A549 (cell line): ENCODE measurements around the gene CLDN4. TPM values are rescaled to one million over a fixed set of nuclear protein-coding genes. Genes with fewer than 3 reads are reported as not detected.

Experiments used
- ATAC-seq, 2 experiments: fragments of 200-7000 bp in 1 of 2; fragments of >200 bp in 1 of 2; cut with Nextera tagmentation in 1 of 2; cut with Tn5 transposase in 1 of 2; 3 replicates each; pipeline versions ENCODE4 v1.8.0 to v1.9.1; 2018 to 2020; ENCODE audit warnings: mild to moderate bottlenecking in 1 of 2, moderate library complexity in 1 of 2
- CTCF ChIA-PET: fragments of 300-600 bp; sonication (Branson Sonifier 250); formaldehyde crosslinking; extraction: SDS; loops from one replicate; lab custom pipeline; 2021; ENCODE audit warnings: antibody characterized with exemption, inconsistent platforms; lab: Yijun Ruan, JAX
- POLR2A ChIA-PET: fragments of 350-600 bp; formaldehyde crosslinking; extraction: SDS; loops from one replicate; lab custom pipeline; 2021; ENCODE audit warnings: antibody characterized with exemption, inconsistent platforms; lab: Yijun Ruan, JAX
- DNase-seq, 2 experiments: peaks; one replicate each; pipeline versions ENCODE4 v3.0.0 to v3.0.0-alpha.2; 2011 to 2016; ENCODE audit warnings: low read depth in 1 of 2, low spot score in 1 of 2
- FAIRE-seq: peaks from 2 replicates; lab custom pipeline; 2011; peaks lifted over from hg19 to GRCh38; lab: Jason Lieb, UNC
- H3K27ac ChIP-seq, 2 experiments: fragments of >200 bp; sonication (Bioruptor Twin); formaldehyde crosslinking; 3 replicates each; pipeline ENCODE4 v1.5.1; 2016 to 2017
- H3K4me1 ChIP-seq: fragments of >200 bp; sonication (Bioruptor Twin); formaldehyde crosslinking; 3 replicates; pipeline ENCODE4 v1.6.1; 2016
- H3K4me2 ChIP-seq: fragments of >200 bp; sonication (Bioruptor Twin); formaldehyde crosslinking; 3 replicates; pipeline ENCODE4 v1.6.1; 2016
- H3K4me3 ChIP-seq: fragments of >200 bp; sonication (Bioruptor Twin); formaldehyde crosslinking; 3 replicates; pipeline ENCODE4 v1.5.1; 2016
- H3K9me3 ChIP-seq: fragments of >200 bp; sonication (Bioruptor Twin); formaldehyde crosslinking; 3 replicates; pipeline ENCODE4 v1.6.1; 2016
- CEBPB ChIP-seq, 2 experiments: fragments of >200 bp in 1 of 2; sonication (Bioruptor Twin) in 1 of 2; formaldehyde crosslinking in 1 of 2; IDR thresholded peaks; 2 replicates each; pipeline ENCODE4 v1.6.1; 2012 to 2016
- CHD2 ChIP-seq: fragments of 150-350 bp; IDR thresholded peaks from 2 replicates; pipeline ENCODE4 v1.6.1; 2014; ENCODE audit warnings: low read length; ENCODE audit not compliant: partially characterized antibody
- CHD4 ChIP-seq: fragments of 200-600 bp; sonication (generic); IDR thresholded peaks from 2 replicates; pipeline ENCODE4 v1.6.1; 2016; ENCODE audit warnings: antibody characterized with exemption, mild to moderate bottlenecking, borderline replicate concordance
- E2F6 ChIP-seq: IDR thresholded peaks from 2 replicates; pipeline ENCODE4 v1.6.1; 2012; ENCODE audit warnings: low read depth, borderline replicate concordance
- EHMT2 ChIP-seq: fragments of 200-600 bp; sonication (generic); IDR thresholded peaks from 2 replicates; pipeline ENCODE4 v1.6.1; 2016; ENCODE audit warnings: antibody characterized with exemption, low read depth, mild to moderate bottlenecking, moderate library complexity
- HDAC2 ChIP-seq: fragments of 200-600 bp; sonication (generic); IDR thresholded peaks from 2 replicates; pipeline ENCODE4 v1.6.1; 2016
- HES2 ChIP-seq: fragments of >200 bp; sonication (Bioruptor Twin); formaldehyde crosslinking; IDR thresholded peaks from 2 replicates; pipeline ENCODE4 v1.6.1; 2016
- HEYL ChIP-seq: fragments of 250-450 bp; sonication (Bioruptor Pico); IDR thresholded peaks from 2 replicates; pipeline ENCODE4 v1.8.0; 2021; ENCODE audit warnings: mild to moderate bottlenecking, moderate library complexity
- HOXA7 ChIP-seq: fragments of 250-450 bp; sonication (Bioruptor Pico); IDR thresholded peaks from 2 replicates; pipeline ENCODE4 v1.5.0; 2020; ENCODE audit warnings: mild to moderate bottlenecking, moderate library complexity
- MAZ ChIP-seq: fragments of 150-350 bp; IDR thresholded peaks from 2 replicates; pipeline ENCODE4 v1.6.1; 2014; ENCODE audit warnings: antibody characterized with exemption, low read depth, low read length, borderline replicate concordance
- MYC ChIP-seq: IDR thresholded peaks from 2 replicates; pipeline ENCODE4 v1.6.1; 2012; ENCODE audit warnings: mild to moderate bottlenecking, inconsistent platforms, low read length, improper control_type of control experiment, borderline replicate concordance
- NFE2L2 ChIP-seq: fragments of 150-350 bp; conservative IDR thresholded peaks from 2 replicates; pipeline ENCODE4 v1.6.1; 2014; ENCODE audit warnings: low read length
- POLR2A ChIP-seq: IDR thresholded peaks from 2 replicates; pipeline ENCODE4 v1.6.1; 2012; ENCODE audit warnings: mild to moderate bottlenecking, low read length
- RAD21 ChIP-seq, 2 experiments: fragments of >200 bp in 1 of 2; sonication (Bioruptor Twin) in 1 of 2; formaldehyde crosslinking in 1 of 2; IDR thresholded peaks in 1 of 2; conservative IDR thresholded peaks in 1 of 2; 2 replicates in 1 of 2; 3 replicates in 1 of 2; pipeline ENCODE4 v1.6.1; 2012 to 2018; ENCODE audit warnings: inconsistent platforms in 1 of 2
- REST ChIP-seq: fragments of 200-600 bp; sonication (generic); IDR thresholded peaks from 2 replicates; pipeline ENCODE4 v1.6.1; 2016; ENCODE audit warnings: antibody characterized with exemption, mild to moderate bottlenecking, moderate library complexity
- RFX5 ChIP-seq: fragments of 450-650 bp; IDR thresholded peaks from 2 replicates; pipeline ENCODE4 v1.7.1; 2014; ENCODE audit warnings: antibody characterized with exemption, mild to moderate bottlenecking, moderate library complexity
- SREBF2 ChIP-seq: fragments of 450-650 bp; IDR thresholded peaks from 2 replicates; pipeline ENCODE4 v1.6.1; 2014; ENCODE audit warnings: mild to moderate bottlenecking, moderate library complexity
- TP53 ChIP-seq: fragments of 250-450 bp; sonication (Bioruptor Pico); IDR thresholded peaks from 2 replicates; pipeline ENCODE4 v1.5.0; 2021; ENCODE audit warnings: mild to moderate bottlenecking, moderate library complexity
- ZC3H11A ChIP-seq: fragments of 450-650 bp; IDR thresholded peaks from 2 replicates; pipeline ENCODE4 v1.6.1; 2014; ENCODE audit warnings: antibody characterized with exemption, mild to moderate bottlenecking
- ZFP36 ChIP-seq: fragments of 450-650 bp; IDR thresholded peaks from 2 replicates; pipeline ENCODE4 v1.6.1; 2014; ENCODE audit warnings: borderline replicate concordance; ENCODE audit not compliant: partially characterized antibody
- ZNF302 ChIP-seq: fragments of 250-450 bp; sonication (Bioruptor Pico); IDR thresholded peaks from 2 replicates; pipeline ENCODE4 v1.9.0; 2021; ENCODE audit warnings: inconsistent platforms, mild to moderate bottlenecking, moderate library complexity
- ZSCAN20 ChIP-seq: fragments of 250-450 bp; sonication (Bioruptor Pico); IDR thresholded peaks from 2 replicates; pipeline ENCODE4 v1.8.0; 2022; ENCODE audit warnings: mild to moderate bottlenecking, moderate library complexity
- WGBS: methylation state at CpG from one replicate; pipeline ENCODE4 v1.1.6; 2017; ENCODE audit errors: missing lambda C conversion rate; 5-methylcytosine and 5-hydroxymethylcytosine counted together
- polyA plus RNA-seq, 4 experiments: library from polyadenylated mRNA; depleted of rRNA in 3 of 4; stranded (reverse); fragments of >200 nt; fragmentation: RNase III in 1 of 4; extraction: RNeasy Plus Mini Kit Qiagen cat#74134 plus additional on column Dnase treatment in 1 of 4; gene quantifications; 2 replicates in 3 of 4; 3 replicates in 1 of 4; pipeline ENCODE4 v1.2.3, GENCODE V29; 2011 to 2017
- TF ChIP-seq, protein P1 (sequence below): IDR thresholded peaks from 2 replicates; pipeline ENCODE4 v1.6.1; 2012
- TF ChIP-seq, protein P2 (sequence below): fragments of 250-450 bp; sonication (Bioruptor Pico); IDR thresholded peaks from 2 replicates; pipeline ENCODE4 v1.5.0; 2021; ENCODE audit warnings: mild to moderate bottlenecking, moderate library complexity, borderline replicate concordance
- TF ChIP-seq, protein P3 (sequence below): fragments of 250-450 bp; sonication (Bioruptor Pico); IDR thresholded peaks from 2 replicates; pipeline ENCODE4 v1.5.0; 2020; ENCODE audit warnings: low read depth, mild to moderate bottlenecking, moderate library complexity

CLDN4 gene
- polyA plus RNA-seq, 2 of the 4 experiments (the other 2 are of a cell fraction) = 1.5 to 2.4 TPM

GRCh38 chr7:73839290-73839689 lies 8.5 kb downstream of the CLDN4 start:
- no peaks in the 10 kb centered on the region for H3K9me3 ChIP-seq
- FAIRE-seq (no peak), ATAC-seq (no peak), DNase-seq (no peak)
- H3K4me1 ChIP-seq = peaks cover 8% of the 10 kb centered on the region; the same call in 1 of the 3 replicates
- ChIA-PET POLR2A (interaction anchor here (0.7 kb wide), 1 partner anchor 603 kb away, joined by 3 read pairs; no protein-coding TSS in a partner anchor), CTCF (interaction anchor here (0.6 to 2.6 kb wide), 4 partner anchors 13 to 21 kb away, joined by 3 to 9 read pairs (median 3); no protein-coding TSS in a partner anchor)
- no peak overlapping the region for H3K4me2 ChIP-seq
- no peak overlapping the region for H3K27ac ChIP-seq
- no peak overlapping the region for H3K4me3 ChIP-seq
- TF ChIP-seq NFE2L2 = no peak
- no peak for TF ChIP-seq MYC
- no peak for TF ChIP-seq CEBPB (IDR thresholded peaks at IDR 0.05)
- TF ChIP-seq CHD2 = no peak
- TF ChIP-seq ZSCAN20 (CRISPR knock-in tag) = no peak
- TF ChIP-seq, protein P1, sequence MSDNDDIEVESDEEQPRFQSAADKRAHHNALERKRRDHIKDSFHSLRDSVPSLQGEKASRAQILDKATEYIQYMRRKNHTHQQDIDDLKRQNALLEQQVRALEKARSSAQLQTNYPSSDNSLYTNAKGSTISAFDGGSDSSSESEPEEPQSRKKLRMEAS = no peak
- no peak for TF ChIP-seq RFX5
- TF ChIP-seq E2F6 = no peak
- TF ChIP-seq ZC3H11A = no peak
- WGBS = 89% methylated on average over 7 of the region's 7 CpGs

DNA sequence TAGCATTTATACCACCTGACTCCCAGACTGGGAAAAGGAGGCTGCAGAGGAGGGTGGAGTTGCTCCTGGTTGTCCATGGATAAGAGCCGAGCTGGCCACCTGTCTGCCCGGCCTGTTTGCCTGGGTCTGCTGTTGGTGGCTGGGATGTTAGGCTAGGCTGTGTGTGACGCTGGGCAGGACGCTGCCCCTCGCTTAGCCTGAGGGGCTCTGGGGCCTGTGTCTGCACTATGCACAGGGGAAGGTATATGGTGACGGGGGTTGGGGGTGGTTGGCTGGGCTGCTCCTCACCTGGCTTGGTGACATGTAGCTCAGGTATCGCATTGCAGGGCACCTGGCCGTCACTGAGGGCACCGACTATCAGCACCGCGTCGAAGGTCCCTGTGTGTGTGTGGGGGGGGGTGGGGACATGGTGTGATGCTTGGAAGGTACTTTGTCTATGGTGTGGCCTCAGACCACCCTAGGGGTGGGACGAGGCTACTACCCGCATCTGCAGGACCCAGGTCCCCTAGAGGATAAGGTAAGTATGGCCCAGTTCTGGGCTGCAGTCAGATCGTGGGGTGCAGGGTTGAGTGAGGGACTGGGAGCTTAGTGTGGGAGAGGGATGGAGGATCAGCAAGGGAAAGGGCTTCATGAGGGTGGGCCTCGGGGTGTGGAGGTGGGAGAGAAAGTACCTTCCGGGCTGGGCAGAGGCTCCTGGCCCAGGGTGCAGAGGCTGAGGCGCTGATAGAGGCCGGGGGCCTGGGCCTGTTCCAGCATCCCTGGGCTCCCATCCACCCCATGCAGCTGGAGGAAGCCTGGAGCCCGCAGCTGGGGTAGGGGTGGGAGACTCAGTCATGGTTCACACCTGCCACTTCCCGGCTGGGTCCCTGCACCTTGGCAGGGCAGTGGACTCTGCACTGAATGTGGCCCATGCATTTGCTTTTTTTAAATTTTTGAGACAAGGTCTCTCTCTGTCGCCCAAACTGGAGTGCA lies 9.2 kb downstream of the CLDN4 start:
- no peak for FAIRE-seq
- Histone ChIP-seq H3K9me3 (no peaks in the 10 kb centered on the region), H3K27ac (no peak overlapping the region), H3K4me2 (no peak overlapping the region), H3K4me3 (no peak overlapping the region), H3K4me1 (peaks cover 8% of the 10 kb centered on the region; the same call in 1 of the 3 replicates)
- peak; percentile 41 to 52 for ATAC-seq
- POLR2A ChIA-PET = interaction anchor here (0.7 kb wide), 1 partner anchor 603 kb away, joined by 3 read pairs; no protein-coding TSS in a partner anchor
- peak in 1 of 2 experiments; percentile 76 for DNase-seq
- TF ChIP-seq CEBPB (IDR thresholded peaks at IDR 0.05) (no peak), TP53 (CRISPR knock-in tag) (no peak), ZFP36 (no peak), REST (no peak), HES2 (no peak), HEYL (CRISPR knock-in tag) (no peak), MAZ (no peak), HOXA7 (CRISPR knock-in tag) (no peak), E2F6 (no peak), NFE2L2 (no peak), RFX5 (no peak), HDAC2 (no peak), EHMT2 (no peak), POLR2A (no peak), CHD4 (no peak), SREBF2 (no peak), ZNF302 (CRISPR knock-in tag) (no peak), RAD21 (conservative IDR thresholded peaks at IDR 0.05 in 1 of 2, IDR thresholded peaks at IDR 0.05 in 1 of 2) (no peak)
- TF ChIP-seq, protein P2, sequence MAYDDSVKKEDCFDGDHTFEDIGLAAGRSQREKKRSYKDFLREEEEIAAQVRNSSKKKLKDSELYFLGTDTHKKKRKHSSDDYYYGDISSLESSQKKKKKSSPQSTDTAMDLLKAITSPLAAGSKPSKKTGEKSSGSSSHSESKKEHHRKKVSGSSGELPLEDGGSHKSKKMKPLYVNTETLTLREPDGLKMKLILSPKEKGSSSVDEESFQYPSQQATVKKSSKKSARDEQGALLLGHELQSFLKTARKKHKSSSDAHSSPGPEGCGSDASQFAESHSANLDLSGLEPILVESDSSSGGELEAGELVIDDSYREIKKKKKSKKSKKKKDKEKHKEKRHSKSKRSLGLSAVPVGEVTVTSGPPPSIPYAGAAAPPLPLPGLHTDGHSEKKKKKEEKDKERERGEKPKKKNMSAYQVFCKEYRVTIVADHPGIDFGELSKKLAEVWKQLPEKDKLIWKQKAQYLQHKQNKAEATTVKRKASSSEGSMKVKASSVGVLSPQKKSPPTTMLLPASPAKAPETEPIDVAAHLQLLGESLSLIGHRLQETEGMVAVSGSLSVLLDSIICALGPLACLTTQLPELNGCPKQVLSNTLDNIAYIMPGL (CRISPR knock-in tag) = no peak
- TF ChIP-seq, protein P3, sequence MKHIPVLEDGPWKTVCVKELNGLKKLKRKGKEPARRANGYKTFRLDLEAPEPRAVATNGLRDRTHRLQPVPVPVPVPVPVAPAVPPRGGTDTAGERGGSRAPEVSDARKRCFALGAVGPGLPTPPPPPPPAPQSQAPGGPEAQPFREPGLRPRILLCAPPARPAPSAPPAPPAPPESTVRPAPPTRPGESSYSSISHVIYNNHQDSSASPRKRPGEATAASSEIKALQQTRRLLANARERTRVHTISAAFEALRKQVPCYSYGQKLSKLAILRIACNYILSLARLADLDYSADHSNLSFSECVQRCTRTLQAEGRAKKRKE = no peak
- 92% methylated on average over 15 of the region's 22 CpGs for WGBS
- CTCF ChIA-PET = interaction anchor here (0.6 to 2.6 kb wide), 8 partner anchors 12 to 105 kb away, joined by 3 to 9 read pairs (median 3); no protein-coding TSS in a partner anchor
